Germinal center (tissue), 1 donor: ENCODE measurements around the gene BLCAP.
"Not testable (repeated sequence)": the region's sequence is repeated elsewhere in the genome, so short reads cannot be mapped to it uniquely, and the experiment has no call there.

ENCODE experiments used
- DNase-seq: peaks from one replicate; pipeline ENCODE4 v3.0.0; 2012; ENCODE audit warnings: mixed read lengths, low spot score

Gene BLCAP

GRCh38 chr20:37527638-37528445, at the start of gene BLCAP:
Gene BLCAP, minus strand, starts transcription at chr20:37527876. Its CDS starts 8,702 bp downstream, at chr20:37519174.
- peak; percentile 95 for DNase-seq

- not testable (repeated sequence) for DNase-seq
Observed at GRCh38 chr20:37577436-37577835, 49.8 kb upstream of the BLCAP start.

GRCh38 chr20:37576911-37577310, 49.2 kb upstream of the BLCAP start:
- DNase-seq = no peak

GRCh38 chr20:37575884-37576283, 48.2 kb upstream of the BLCAP start:
- DNase-seq = peak; percentile 65

- no peak for DNase-seq
Observed at GRCh38 chr20:37574199-37574890, 46.7 kb upstream of the BLCAP start.

- DNase-seq = no peak
Observed at GRCh38 chr20:37573626-37574198, 46.0 kb upstream of the BLCAP start.

GRCh38 chr20:37571033-37571432, 43.4 kb upstream of the BLCAP start:
- no peak for DNase-seq

- no peak for DNase-seq
Observed at GRCh38 chr20:37570419-37570818, 42.7 kb upstream of the BLCAP start.

GRCh38 chr20:37567671-37568588, 40.3 kb upstream of the BLCAP start:
- no peak for DNase-seq

GRCh38 chr20:37567331-37567665, 39.6 kb upstream of the BLCAP start:
- no peak for DNase-seq

GRCh38 chr20:37566590-37567330, 39.1 kb upstream of the BLCAP start:
- no peak for DNase-seq

- no peak for DNase-seq
Observed at GRCh38 chr20:37565134-37565811, 37.6 kb upstream of the BLCAP start.

GRCh38 chr20:37564388-37565133, 36.9 kb upstream of the BLCAP start:
- peak; percentile 71 for DNase-seq

- DNase-seq = no peak
Observed at GRCh38 chr20:37564016-37564387, 36.3 kb upstream of the BLCAP start.

GRCh38 chr20:37562695-37563480, 35.2 kb upstream of the BLCAP start:
- no peak for DNase-seq

- DNase-seq = no peak
Observed at GRCh38 chr20:37560629-37561028, 33.0 kb upstream of the BLCAP start.

- DNase-seq = no peak
Observed at GRCh38 chr20:37559312-37560027, 31.8 kb upstream of the BLCAP start.

GRCh38 chr20:37558779-37559178, 31.1 kb upstream of the BLCAP start:
- DNase-seq = no peak

GRCh38 chr20:37558306-37558705, 30.6 kb upstream of the BLCAP start:
- DNase-seq = no peak
